Trophoblast cell (in vitro differentiated cells and primary cell): ENCODE results near the gene HHIP.

Experiments used
- DNase-seq, 2 donors: peaks; one replicate each; pipeline ENCODE4 v3.0.0-alpha.2; 2016
- H2AFZ ChIP-seq: 2 replicates; pipeline ENCODE4 v1.6.1; 2013; ENCODE audit warnings: low read length, moderate library complexity, mild to moderate bottlenecking; ENCODE audit not compliant: insufficient read depth, poor library complexity
- H2AK5ac ChIP-seq: 2 replicates; pipeline ENCODE4 v1.6.1; 2013; ENCODE audit warnings: mild to moderate bottlenecking, low read length
- H2BK120ac ChIP-seq: 2 replicates; pipeline ENCODE4 v1.6.1; 2013; ENCODE audit warnings: low read length, mild to moderate bottlenecking, moderate library complexity; ENCODE audit not compliant: insufficient read depth, poor library complexity
- H2BK12ac ChIP-seq: 2 replicates; pipeline ENCODE4 v1.6.1; 2013; ENCODE audit warnings: mild to moderate bottlenecking, low read length, moderate library complexity
- H2BK5ac ChIP-seq: 2 replicates; pipeline ENCODE4 v1.6.1; 2013; ENCODE audit warnings: low read length, low read depth, moderate library complexity, mild to moderate bottlenecking; ENCODE audit not compliant: poor library complexity
- H3K14ac ChIP-seq: 2 replicates; pipeline ENCODE4 v1.6.1; 2013; ENCODE audit warnings: mild to moderate bottlenecking, low read length
- H3K18ac ChIP-seq: 2 replicates; pipeline ENCODE4 v1.6.1; 2013; ENCODE audit warnings: mild to moderate bottlenecking, low read length
- H3K23ac ChIP-seq: 2 replicates; pipeline ENCODE4 v1.6.1; 2013; ENCODE audit warnings: low read length
- H3K27ac ChIP-seq: 2 replicates; pipeline ENCODE4 v1.5.1; 2013; ENCODE audit warnings: low read depth, mild to moderate bottlenecking, inconsistent platforms, low read length, moderate library complexity
- H3K27me3 ChIP-seq: 2 replicates; pipeline ENCODE4 v1.6.1; 2013; ENCODE audit warnings: inconsistent platforms, mild to moderate bottlenecking, low read length, moderate library complexity; ENCODE audit not compliant: insufficient read depth
- H3K36me3 ChIP-seq, 2 experiments: 1 replicate in 1 of 2; 2 replicates in 1 of 2; pipeline ENCODE4 v1.6.1; 2013; ENCODE audit warnings: low read length in 2 of 2, mild to moderate bottlenecking in 2 of 2, moderate library complexity in 1 of 2; ENCODE audit not compliant: insufficient read depth in 2 of 2, control insufficient read depth in 1 of 2
- H3K4ac ChIP-seq: 2 replicates; pipeline ENCODE4 v1.6.1; 2013; ENCODE audit warnings: low read depth, mild to moderate bottlenecking, low read length, moderate library complexity
- H3K4me1 ChIP-seq, 2 experiments: 1 replicate in 1 of 2; 2 replicates in 1 of 2; pipeline ENCODE4 v1.6.1; 2013; ENCODE audit warnings: low read length in 2 of 2, mild to moderate bottlenecking in 2 of 2, moderate library complexity in 1 of 2; ENCODE audit not compliant: insufficient read depth in 2 of 2, control insufficient read depth in 1 of 2
- H3K4me2 ChIP-seq: 2 replicates; pipeline ENCODE4 v1.6.1; 2013; ENCODE audit warnings: inconsistent platforms, mild to moderate bottlenecking, low read length, moderate library complexity
- H3K4me3 ChIP-seq: 2 replicates; pipeline ENCODE4 v1.5.1; 2013; ENCODE audit warnings: mild to moderate bottlenecking, low read depth, low read length, inconsistent platforms
- H3K79me1 ChIP-seq: one replicate; pipeline ENCODE4 v1.6.1; 2013; ENCODE audit warnings: low read length
- H3K79me2 ChIP-seq: 2 replicates; pipeline ENCODE4 v1.6.1; 2013; ENCODE audit warnings: low read length, mild to moderate bottlenecking; ENCODE audit not compliant: control insufficient read depth, insufficient read depth, poor library complexity
- H3K9ac ChIP-seq: 2 replicates; pipeline ENCODE4 v1.6.1; 2013; ENCODE audit warnings: mild to moderate bottlenecking, low read length
- H3K9me3 ChIP-seq: 2 replicates; pipeline ENCODE4 v1.6.1; 2013; ENCODE audit warnings: low read depth, mild to moderate bottlenecking, control low read depth, inconsistent platforms, low read length; ENCODE audit not compliant: insufficient read depth
- H4K12ac ChIP-seq: 2 replicates; pipeline ENCODE4 v1.6.1; 2013; ENCODE audit warnings: low read depth, mild to moderate bottlenecking, low read length, moderate library complexity
- H4K8ac ChIP-seq: 2 replicates; pipeline ENCODE4 v1.6.1; 2013; ENCODE audit warnings: low read depth, mild to moderate bottlenecking, low read length, moderate library complexity
- H4K91ac ChIP-seq: one replicate; pipeline ENCODE4 v1.6.1; 2013; ENCODE audit warnings: low read depth, mild to moderate bottlenecking, low read length, moderate library complexity
- WGBS: extraction: QIAGEN DNeasy Blood & Tissue Kit; methylation state at CpG from one replicate; pipeline ENCODE4 v1.1.7; 2013; ENCODE audit warnings: missing lambda C conversion rate; ENCODE audit not compliant: insufficient read length, insufficient coverage; ENCODE audit errors: extremely low coverage; 5-methylcytosine and 5-hydroxymethylcytosine counted together

HHIP gene

DNA sequence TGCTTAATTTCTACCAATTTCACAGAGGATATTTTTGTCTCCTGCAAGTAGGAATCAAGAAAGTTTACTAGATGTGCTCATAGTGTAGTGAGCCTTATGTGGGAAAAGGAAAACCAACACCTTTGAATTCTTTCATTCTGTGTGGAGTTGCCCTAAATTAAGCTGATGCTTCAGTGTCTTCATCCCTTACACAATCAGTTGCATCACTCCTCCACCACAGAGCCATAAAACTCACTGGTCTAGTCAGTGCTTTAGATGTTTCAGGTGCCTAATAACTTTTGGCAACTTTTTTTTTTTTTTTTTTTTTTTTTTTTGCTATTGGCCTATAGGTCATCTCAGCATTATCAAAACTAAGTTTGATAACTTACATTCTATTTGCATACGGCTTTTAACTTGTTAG, 41.5 kb downstream of the HHIP start:
- H3K9me3 ChIP-seq, result no peaks in the 10 kb centered on the region
- no peak overlapping the region for H3K23ac ChIP-seq
- no peaks in the 10 kb centered on the region for H3K79me2 ChIP-seq
- H3K79me1 ChIP-seq, result no peaks in the 10 kb centered on the region
- H4K91ac ChIP-seq, result no peak overlapping the region
- H2BK120ac ChIP-seq, result no peak overlapping the region
- no peak overlapping the region for H2BK12ac ChIP-seq
- no peak overlapping the region for H4K8ac ChIP-seq
- H3K27ac ChIP-seq, result no peak overlapping the region
- no peak overlapping the region for H3K9ac ChIP-seq
- H2AFZ ChIP-seq, result no peak overlapping the region
- H3K27me3 ChIP-seq, result no peaks in the 10 kb centered on the region
- no peak overlapping the region for H2AK5ac ChIP-seq
- H3K4me2 ChIP-seq, result no peak overlapping the region
- no peaks in the 10 kb centered on the region for H3K4me1 ChIP-seq
- H3K4me3 ChIP-seq, result no peak overlapping the region
- no peak overlapping the region for H2BK5ac ChIP-seq
- no peaks in the 10 kb centered on the region for H3K36me3 ChIP-seq
- H3K4ac ChIP-seq, result no peak overlapping the region
- H3K18ac ChIP-seq, result no peak overlapping the region
- no CpG with 5 or more reads among the region's 1 CpG for WGBS
- H4K12ac ChIP-seq, result no peak overlapping the region
- DNase-seq, result no peak
- no peak overlapping the region for H3K14ac ChIP-seq

DNA sequence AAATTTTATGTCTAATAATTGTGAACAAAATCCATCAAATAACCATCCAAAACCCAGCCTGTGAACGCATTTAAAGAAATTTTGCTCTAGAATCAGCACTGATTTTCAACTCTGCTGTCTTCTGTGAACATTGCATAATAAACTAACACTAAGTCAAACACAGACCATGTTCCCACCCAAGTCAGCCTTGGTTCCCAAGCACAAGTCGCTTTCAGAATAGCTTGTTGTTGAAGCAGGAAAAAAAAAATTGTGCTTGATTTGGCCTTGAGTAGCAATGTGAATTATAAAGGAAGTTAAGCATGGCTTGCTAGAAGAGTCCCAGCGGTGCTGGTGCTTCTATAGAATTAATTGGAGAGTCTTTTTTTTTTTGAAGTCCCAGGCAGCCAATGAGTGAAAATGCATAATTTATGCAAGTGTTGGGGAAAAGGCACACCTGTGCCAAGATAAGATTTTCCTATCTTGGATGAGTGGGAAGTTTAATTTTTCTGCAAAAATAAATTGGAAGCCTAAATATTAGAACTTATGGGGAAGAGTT, 42.1 kb downstream of the HHIP start:
- no peaks in the 10 kb centered on the region for H3K9me3 ChIP-seq
- H3K27me3 ChIP-seq, result no peaks in the 10 kb centered on the region
- no peak overlapping the region for H2BK120ac ChIP-seq
- H3K79me2 ChIP-seq, result no peaks in the 10 kb centered on the region
- H3K79me1 ChIP-seq, result no peaks in the 10 kb centered on the region
- H3K4me3 ChIP-seq, result no peak overlapping the region
- no peak overlapping the region for H2AFZ ChIP-seq
- H2BK12ac ChIP-seq, result no peak overlapping the region
- DNase-seq, result no peak
- H3K23ac ChIP-seq, result no peak overlapping the region
- H3K9ac ChIP-seq, result no peak overlapping the region
- no peak overlapping the region for H3K27ac ChIP-seq
- H3K18ac ChIP-seq, result no peak overlapping the region
- no CpG with 5 or more reads among the region's 3 CpGs for WGBS
- no peak overlapping the region for H2BK5ac ChIP-seq
- no peak overlapping the region for H4K91ac ChIP-seq
- H3K14ac ChIP-seq, result no peak overlapping the region
- no peak overlapping the region for H3K4ac ChIP-seq
- no peak overlapping the region for H3K4me2 ChIP-seq
- H4K8ac ChIP-seq, result no peak overlapping the region
- H2AK5ac ChIP-seq, result no peak overlapping the region
- no peak overlapping the region for H4K12ac ChIP-seq
- H3K4me1 ChIP-seq, result no peaks in the 10 kb centered on the region
- no peaks in the 10 kb centered on the region for H3K36me3 ChIP-seq

DNA sequence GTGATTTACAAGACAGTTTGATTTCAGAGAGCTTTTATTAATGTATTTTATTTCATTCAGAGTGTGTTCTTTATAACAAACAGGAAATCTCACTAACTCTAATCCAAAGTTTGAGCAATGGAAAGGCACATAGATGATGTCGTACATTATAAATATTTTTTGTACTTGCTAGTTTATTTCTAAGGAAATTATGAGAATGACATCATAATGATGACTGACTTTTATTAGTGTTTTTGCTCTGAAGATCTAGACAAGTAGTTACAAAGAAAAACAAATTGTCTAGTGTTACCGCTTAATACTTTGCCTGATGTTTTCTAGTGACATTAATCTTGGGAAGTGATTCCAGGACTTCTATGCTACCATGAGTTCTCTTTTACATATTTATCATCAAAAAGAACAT, 43.2 kb downstream of the HHIP start:
- Histone ChIP-seq H3K9me3 (no peaks in the 10 kb centered on the region), H3K4me2 (no peak overlapping the region), H3K18ac (no peak overlapping the region), H3K9ac (no peak overlapping the region), H3K79me2 (no peaks in the 10 kb centered on the region), H2BK120ac (no peak overlapping the region), H3K36me3 (no peaks in the 10 kb centered on the region), H3K27ac (no peak overlapping the region), H3K4ac (no peak overlapping the region), H3K27me3 (no peaks in the 10 kb centered on the region), H4K91ac (no peak overlapping the region), H3K4me3 (no peak overlapping the region), H3K79me1 (no peaks in the 10 kb centered on the region), H4K12ac (no peak overlapping the region), H2AFZ (no peak overlapping the region), H3K4me1 (no peaks in the 10 kb centered on the region), H3K14ac (no peak overlapping the region), H2AK5ac (no peak overlapping the region), H2BK12ac (no peak overlapping the region), H2BK5ac (no peak overlapping the region), H4K8ac (no peak overlapping the region), H3K23ac (no peak overlapping the region)
- DNase-seq, result no peak
- no CpG with 5 or more reads among the region's 2 CpGs for WGBS

DNA sequence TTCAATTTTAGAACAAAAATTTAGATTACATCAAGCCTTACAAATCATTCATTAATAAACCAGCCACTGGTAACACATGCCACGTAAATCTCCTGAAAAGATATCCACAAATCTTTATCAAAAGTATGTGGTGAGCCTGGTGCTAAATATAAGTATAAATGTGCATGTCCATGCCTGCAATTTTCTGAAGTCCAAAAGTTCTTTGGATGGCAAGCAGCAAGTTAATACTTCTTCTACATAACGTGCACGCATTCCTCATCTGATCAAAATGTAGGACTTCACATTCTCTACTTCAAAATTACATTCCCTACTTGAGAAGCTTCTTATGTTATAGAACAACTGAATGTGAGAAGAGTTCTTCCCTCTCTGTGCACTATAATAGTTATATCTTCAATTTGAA, 49.8 kb downstream of the HHIP start:
- no peak overlapping the region for H3K4me3 ChIP-seq
- WGBS, result no CpG with 5 or more reads among the region's 3 CpGs

More for the DNA sequence above, 49.8 kb downstream of the HHIP start:
- Histone ChIP-seq H4K12ac (no peak overlapping the region), H2AFZ (no peak overlapping the region), H3K4ac (no peak overlapping the region), H4K8ac (no peak overlapping the region), H2BK12ac (no peak overlapping the region), H3K4me2 (no peak overlapping the region), H3K9ac (no peak overlapping the region), H2BK5ac (no peak overlapping the region), H3K27me3 (no peaks in the 10 kb centered on the region), H3K9me3 (no peaks in the 10 kb centered on the region), H3K4me1 (no peaks in the 10 kb centered on the region), H2BK120ac (no peak overlapping the region), H2AK5ac (no peak overlapping the region), H3K79me1 (no peaks in the 10 kb centered on the region), H3K14ac (no peak overlapping the region), H3K27ac (no peak overlapping the region), H3K23ac (no peak overlapping the region), H3K79me2 (no peaks in the 10 kb centered on the region), H3K18ac (no peak overlapping the region), H3K36me3 (no peaks in the 10 kb centered on the region), H4K91ac (no peak overlapping the region)
- DNase-seq, result peak in 1 of 2 donors; percentile 57
